GM19193 (cell line): ENCODE results near the gene CDH4.

Experiments
- POLR2A ChIP-seq: IDR thresholded peaks from 4 replicates; pipeline ENCODE4 v1.6.1; 2011; ENCODE audit not compliant: insufficient read depth, insufficient read length; ENCODE audit errors: extremely low read depth

Gene CDH4

GRCh38 chr20:61912665-61913422 is 660.8 kb downstream of the CDH4 start:
- no peak for TF ChIP-seq POLR2A

GRCh38 chr20:61913423-61914225 is 661.6 kb downstream of the CDH4 start:
- TF ChIP-seq POLR2A: no peak

GRCh38 chr20:61915101-61915500 is 663.0 kb downstream of the CDH4 start:
- no peak for TF ChIP-seq POLR2A

GRCh38 chr20:61916318-61916891 is 664.3 kb downstream of the CDH4 start:
- no peak for TF ChIP-seq POLR2A

- no peak for TF ChIP-seq POLR2A
Measured at GRCh38 chr20:61917474-61918145, 665.5 kb downstream of the CDH4 start.

- no peak for TF ChIP-seq POLR2A
Measured at GRCh38 chr20:61918548-61918947, 666.5 kb downstream of the CDH4 start.

- no peak for TF ChIP-seq POLR2A
Measured at GRCh38 chr20:61919239-61919638, 667.2 kb downstream of the CDH4 start.

- TF ChIP-seq POLR2A: no peak
Measured at GRCh38 chr20:61919675-61920365, 667.8 kb downstream of the CDH4 start.

- no peak for TF ChIP-seq POLR2A
Measured at GRCh38 chr20:61922411-61922810, 670.4 kb downstream of the CDH4 start.

- TF ChIP-seq POLR2A: no peak
Measured at GRCh38 chr20:61922936-61923335, 670.9 kb downstream of the CDH4 start.

- no peak for TF ChIP-seq POLR2A
Measured at GRCh38 chr20:61923371-61924166, 671.5 kb downstream of the CDH4 start.

- TF ChIP-seq POLR2A: no peak
Measured at GRCh38 chr20:61924211-61924857, 672.3 kb downstream of the CDH4 start.

GRCh38 chr20:61924858-61925554 is 672.9 kb downstream of the CDH4 start:
- TF ChIP-seq POLR2A: no peak
